Measurements from ENCODE around the gene PPP2R3B.

Gene PPP2R3B

GRCh38 chrX:413322-414201, 26.9 kb upstream of the PPP2R3B start:
- Histone ChIP-seq H3K27me3 (ENCODE audit: control insufficient read depth in 1 of 2, insufficient read depth in 1 of 2, low read length in 2 of 2) (no peaks in the 10 kb centered on the region), H2AFZ (ENCODE audit: low read depth, low read length) (peak overlapping the region; percentile 84), H3K14ac (ENCODE audit: low read length in 2 of 2) (no peak overlapping the region), H3K9me3 (ENCODE audit: control insufficient read depth, low read length) (no peaks in the 10 kb centered on the region), H3K18ac (ENCODE audit: low read depth in 1 of 2, low read length in 2 of 2) (no peak overlapping the region), H4K91ac (ENCODE audit: low read length) (peak overlapping the region; percentile 53), H2BK15ac (ENCODE audit: low read depth, poor library complexity, severe bottlenecking) (no peak overlapping the region), H2AK5ac (ENCODE audit: low read length, severe bottlenecking) (no peak overlapping the region), H2BK5ac (ENCODE audit: low read depth, low read length, poor library complexity, severe bottlenecking) (peak overlapping the region; percentile 67), H3K4me2 (ENCODE audit: low read length, poor library complexity, severe bottlenecking) (peak overlapping the region; percentile 92), H2BK12ac (ENCODE audit: low read length in 2 of 2) (no peak overlapping the region), H3K27ac (ENCODE audit: low read length, poor library complexity, severe bottlenecking) (peak overlapping the region; percentile 76), H3K23ac (ENCODE audit: low read length in 2 of 2) (no peak overlapping the region), H3K36me3 (ENCODE audit: control insufficient read depth in 1 of 2, insufficient read depth in 2 of 2, low read depth in 1 of 2, low read length in 2 of 2) (no peaks in the 10 kb centered on the region), H2BK120ac (ENCODE audit: low read depth, low read length) (no peak overlapping the region), H3K79me1 (replicated peaks; ENCODE audit: low read length, poor library complexity, severe bottlenecking) (no peaks in the 10 kb centered on the region), H3K9ac (ENCODE audit: low read length) (peak overlapping the region; percentile 26), H3K4me1 (ENCODE audit: control insufficient read depth, insufficient read depth, low read depth, low read length) (peaks cover 12% of the 10 kb centered on the region), H4K8ac (ENCODE audit: low read length) (peak overlapping the region; percentile 24), H3K4me3 (ENCODE audit: insufficient read depth in 1 of 2, low read depth in 1 of 2, low read length in 2 of 2) (peak overlapping the region; percentile 1 to 33), H3K4ac (ENCODE audit: low read depth in 1 of 2, low read length in 2 of 2) (no peak overlapping the region)
- WGBS: 22% methylated on average over 44 of the region's 47 CpGs
- peak; percentile 17 for DNase-seq

GRCh38 chrX:410296-410695, 23.6 kb upstream of the PPP2R3B start:
- H2BK5ac ChIP-seq (ENCODE audit: low read depth, low read length, poor library complexity, severe bottlenecking): no peak overlapping the region
- peaks cover 12% of the 10 kb centered on the region for H3K4me1 ChIP-seq (ENCODE audit: control insufficient read depth, insufficient read depth, low read depth, low read length)
- H4K91ac ChIP-seq (ENCODE audit: low read length): no peak overlapping the region

GRCh38 chrX:405149-405548, 18.4 kb upstream of the PPP2R3B start:
- no peak overlapping the region for H3K27ac ChIP-seq (ENCODE audit: low read length, poor library complexity, severe bottlenecking)
- H2BK120ac ChIP-seq (ENCODE audit: low read depth, low read length): no peak overlapping the region
- no peak overlapping the region for H3K4me3 ChIP-seq (ENCODE audit: insufficient read depth in 1 of 2, low read depth in 1 of 2, low read length in 2 of 2)
- H3K4me2 ChIP-seq (ENCODE audit: low read length, poor library complexity, severe bottlenecking): no peak overlapping the region
- H3K27me3 ChIP-seq (ENCODE audit: control insufficient read depth in 1 of 2, insufficient read depth in 1 of 2, low read length in 2 of 2): no peaks in the 10 kb centered on the region
- H3K23ac ChIP-seq (ENCODE audit: low read length in 2 of 2): no peak overlapping the region
- H2AK5ac ChIP-seq (ENCODE audit: low read length, severe bottlenecking): no peak overlapping the region
- no peak overlapping the region for H3K14ac ChIP-seq (ENCODE audit: low read length in 2 of 2)
- H2AFZ ChIP-seq (ENCODE audit: low read depth, low read length): no peak overlapping the region
- H3K18ac ChIP-seq (ENCODE audit: low read depth in 1 of 2, low read length in 2 of 2): no peak overlapping the region
- DNase-seq: no peak
- 89% methylated on average over 4 of the region's 5 CpGs for WGBS
- no peaks in the 10 kb centered on the region for H3K4me1 ChIP-seq (ENCODE audit: control insufficient read depth, insufficient read depth, low read depth, low read length)
- H3K4ac ChIP-seq (ENCODE audit: low read depth in 1 of 2, low read length in 2 of 2): no peak overlapping the region
- H2BK12ac ChIP-seq (ENCODE audit: low read length in 2 of 2): no peak overlapping the region
- H3K36me3 ChIP-seq (ENCODE audit: control insufficient read depth in 1 of 2, insufficient read depth in 2 of 2, low read depth in 1 of 2, low read length in 2 of 2): no peaks in the 10 kb centered on the region
- H3K79me1 ChIP-seq (replicated peaks; ENCODE audit: low read length, poor library complexity, severe bottlenecking): no peaks in the 10 kb centered on the region
- no peak overlapping the region for H2BK15ac ChIP-seq (ENCODE audit: low read depth, poor library complexity, severe bottlenecking)
- H4K91ac ChIP-seq (ENCODE audit: low read length): no peak overlapping the region
- H3K9ac ChIP-seq (ENCODE audit: low read length): no peak overlapping the region
- no peak overlapping the region for H2BK5ac ChIP-seq (ENCODE audit: low read depth, low read length, poor library complexity, severe bottlenecking)
- H3K9me3 ChIP-seq (ENCODE audit: control insufficient read depth, low read length): no peaks in the 10 kb centered on the region
- no peak overlapping the region for H4K8ac ChIP-seq (ENCODE audit: low read length)

More at GRCh38 chrX:410296-410695, 23.6 kb upstream of the PPP2R3B start:
- Histone ChIP-seq H3K27ac (ENCODE audit: low read length, poor library complexity, severe bottlenecking) (no peak overlapping the region), H3K36me3 (ENCODE audit: control insufficient read depth in 1 of 2, insufficient read depth in 2 of 2, low read depth in 1 of 2, low read length in 2 of 2) (no peaks in the 10 kb centered on the region), H2BK15ac (ENCODE audit: low read depth, poor library complexity, severe bottlenecking) (no peak overlapping the region), H2BK120ac (ENCODE audit: low read depth, low read length) (no peak overlapping the region), H3K18ac (ENCODE audit: low read depth in 1 of 2, low read length in 2 of 2) (no peak overlapping the region), H3K23ac (ENCODE audit: low read length in 2 of 2) (no peak overlapping the region), H3K9me3 (ENCODE audit: control insufficient read depth, low read length) (no peaks in the 10 kb centered on the region), H3K4me2 (ENCODE audit: low read length, poor library complexity, severe bottlenecking) (no peak overlapping the region), H3K27me3 (ENCODE audit: control insufficient read depth in 1 of 2, insufficient read depth in 1 of 2, low read length in 2 of 2) (no peaks in the 10 kb centered on the region), H3K14ac (ENCODE audit: low read length in 2 of 2) (no peak overlapping the region), H4K8ac (ENCODE audit: low read length) (no peak overlapping the region), H2AFZ (ENCODE audit: low read depth, low read length) (no peak overlapping the region), H3K9ac (ENCODE audit: low read length) (no peak overlapping the region), H2AK5ac (ENCODE audit: low read length, severe bottlenecking) (no peak overlapping the region), H3K79me1 (replicated peaks; ENCODE audit: low read length, poor library complexity, severe bottlenecking) (no peaks in the 10 kb centered on the region), H2BK12ac (ENCODE audit: low read length in 2 of 2) (no peak overlapping the region), H3K4ac (ENCODE audit: low read depth in 1 of 2, low read length in 2 of 2) (no peak overlapping the region), H3K4me3 (ENCODE audit: insufficient read depth in 1 of 2, low read depth in 1 of 2, low read length in 2 of 2) (no peak overlapping the region)
- no peak for DNase-seq
- WGBS: 94% methylated on average over 17 of the region's 17 CpGs

GRCh38 chrX:404656-405055, 17.9 kb upstream of the PPP2R3B start:
- Histone ChIP-seq H3K4me2 (ENCODE audit: low read length, poor library complexity, severe bottlenecking) (no peak overlapping the region), H3K14ac (ENCODE audit: low read length in 2 of 2) (no peak overlapping the region), H2BK5ac (ENCODE audit: low read depth, low read length, poor library complexity, severe bottlenecking) (no peak overlapping the region), H3K79me1 (replicated peaks; ENCODE audit: low read length, poor library complexity, severe bottlenecking) (no peaks in the 10 kb centered on the region), H2BK120ac (ENCODE audit: low read depth, low read length) (no peak overlapping the region), H3K23ac (ENCODE audit: low read length in 2 of 2) (no peak overlapping the region), H3K27me3 (ENCODE audit: control insufficient read depth in 1 of 2, insufficient read depth in 1 of 2, low read length in 2 of 2) (no peaks in the 10 kb centered on the region), H2BK15ac (ENCODE audit: low read depth, poor library complexity, severe bottlenecking) (no peak overlapping the region), H4K91ac (ENCODE audit: low read length) (no peak overlapping the region), H2AK5ac (ENCODE audit: low read length, severe bottlenecking) (no peak overlapping the region), H2BK12ac (ENCODE audit: low read length in 2 of 2) (no peak overlapping the region), H3K18ac (ENCODE audit: low read depth in 1 of 2, low read length in 2 of 2) (no peak overlapping the region), H3K4me3 (ENCODE audit: insufficient read depth in 1 of 2, low read depth in 1 of 2, low read length in 2 of 2) (no peak overlapping the region), H2AFZ (ENCODE audit: low read depth, low read length) (no peak overlapping the region), H3K4me1 (ENCODE audit: control insufficient read depth, insufficient read depth, low read depth, low read length) (no peaks in the 10 kb centered on the region), H4K8ac (ENCODE audit: low read length) (no peak overlapping the region), H3K27ac (ENCODE audit: low read length, poor library complexity, severe bottlenecking) (no peak overlapping the region), H3K9ac (ENCODE audit: low read length) (no peak overlapping the region), H3K36me3 (ENCODE audit: control insufficient read depth in 1 of 2, insufficient read depth in 2 of 2, low read depth in 1 of 2, low read length in 2 of 2) (no peaks in the 10 kb centered on the region), H3K9me3 (ENCODE audit: control insufficient read depth, low read length) (no peaks in the 10 kb centered on the region), H3K4ac (ENCODE audit: low read depth in 1 of 2, low read length in 2 of 2) (no peak overlapping the region)
- WGBS: 97% methylated on average over 6 of the region's 10 CpGs
- no peak for DNase-seq

Data from mesenchymal stem cell (in vitro differentiated cells and primary cell).